ENCODE measurements around the gene GALR2.
"Not testable (repeated sequence)": the region's sequence is repeated elsewhere in the genome, so short reads cannot be mapped to it uniquely, and the experiment has no call there.

Gene GALR2

GRCh38 chr17:76050538-76051467 is 23.8 kb upstream of the GALR2 start:
- DNase-seq = no peak

- DNase-seq = no peak
Measured at GRCh38 chr17:76051561-76051960, 23.0 kb upstream of the GALR2 start.

DNA sequence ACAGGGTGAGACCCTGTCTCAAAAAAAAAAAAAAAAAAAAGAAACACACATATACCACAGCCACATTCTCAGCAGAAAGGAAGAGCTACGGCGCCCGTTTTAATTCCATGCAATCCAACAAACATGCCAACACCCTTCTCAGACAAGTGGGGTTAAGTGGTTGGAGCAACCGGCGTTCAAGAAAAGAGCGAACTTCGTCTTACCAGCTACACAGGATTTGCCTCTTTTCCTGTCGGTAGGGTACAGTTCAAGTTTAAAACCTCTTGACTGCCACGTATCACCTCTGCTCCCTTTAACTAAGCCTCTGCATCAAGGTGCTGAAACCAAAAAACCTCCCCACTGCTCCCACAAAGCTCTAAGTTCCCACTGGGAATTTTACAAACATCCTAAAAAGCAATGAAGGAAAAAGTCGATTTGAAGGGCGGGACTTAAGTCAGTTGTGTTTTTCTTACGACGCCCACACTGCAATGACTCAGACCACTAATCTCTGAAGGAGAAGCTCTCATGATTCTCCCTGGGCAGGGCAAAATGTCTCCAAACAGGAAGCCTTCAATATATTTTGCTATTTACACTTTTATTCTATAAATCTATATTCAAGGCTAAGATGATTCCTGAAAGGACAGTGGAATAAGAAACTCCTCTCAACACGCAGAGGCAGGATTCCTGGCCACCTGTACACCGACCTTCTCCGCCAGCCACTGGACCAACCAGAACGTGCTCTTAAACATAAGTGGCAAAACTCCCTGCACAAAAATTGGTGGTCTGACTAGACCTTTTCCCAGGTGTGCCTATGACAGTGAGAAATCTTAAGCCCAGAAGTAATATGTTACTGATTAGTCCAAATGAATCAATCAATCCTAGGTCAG is 21.1 kb upstream of the GALR2 start:
- no peak for DNase-seq

DNA sequence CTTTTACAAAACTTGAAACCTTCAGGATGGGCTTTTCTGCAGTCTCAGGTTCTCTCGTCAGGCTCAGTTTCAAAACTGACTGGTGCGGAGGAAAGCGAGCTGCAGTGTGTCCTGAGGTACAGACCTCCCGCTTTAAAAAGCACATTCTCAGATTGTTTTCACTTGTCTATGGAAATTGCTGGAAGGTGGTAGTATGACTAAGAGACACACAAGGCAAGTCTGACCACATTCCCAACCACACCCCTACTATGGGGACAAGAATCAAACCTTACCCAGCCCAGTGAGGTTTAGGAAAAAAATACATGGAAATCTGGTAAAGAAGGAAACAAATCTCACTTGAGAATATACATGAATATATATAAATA is 20.5 kb upstream of the GALR2 start:
- DNase-seq = no peak

- no peak for DNase-seq
Measured at GRCh38 chr17:76056882-76057281, 17.7 kb upstream of the GALR2 start.

- not testable (repeated sequence) for DNase-seq
Measured at GRCh38 chr17:76058264-76058663, 16.3 kb upstream of the GALR2 start.

DNA sequence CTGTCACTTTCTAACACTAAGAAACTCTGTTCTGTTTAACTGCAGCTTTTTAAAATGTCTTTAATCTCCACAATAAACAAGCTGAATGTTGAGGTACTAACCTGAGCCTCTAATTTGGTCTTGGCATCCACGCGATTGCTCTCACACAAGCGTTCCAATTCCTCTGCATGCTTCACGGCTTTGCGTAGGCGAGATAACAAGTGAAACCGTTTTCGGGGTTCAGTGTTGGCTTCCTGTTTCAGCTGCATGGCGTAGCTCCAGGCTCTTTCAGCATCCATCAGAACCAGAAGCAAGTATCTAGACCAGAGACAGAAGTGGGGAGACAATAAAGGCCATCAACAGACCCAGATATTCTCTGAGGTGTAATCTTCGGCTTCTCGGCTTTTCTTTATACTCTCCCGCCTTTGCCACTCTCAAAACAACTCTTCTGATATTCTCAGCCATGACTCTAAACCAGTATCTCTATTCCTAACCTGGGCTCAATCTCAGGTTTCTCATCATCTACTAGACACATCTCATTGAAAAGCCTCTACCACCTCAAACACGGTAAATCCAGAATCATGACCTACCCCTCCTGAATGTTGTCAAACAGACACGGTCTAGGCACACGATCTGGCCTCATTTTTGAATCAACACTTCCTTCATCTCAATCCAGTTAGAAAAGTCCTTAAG is 10.6 kb upstream of the GALR2 start:
- no peak for DNase-seq

- DNase-seq = no peak
Measured at GRCh38 chr17:76065775-76066174, 8.8 kb upstream of the GALR2 start.

GRCh38 chr17:76071531-76072147 is 2.9 kb upstream of the GALR2 start:
- no peak for DNase-seq

DNA sequence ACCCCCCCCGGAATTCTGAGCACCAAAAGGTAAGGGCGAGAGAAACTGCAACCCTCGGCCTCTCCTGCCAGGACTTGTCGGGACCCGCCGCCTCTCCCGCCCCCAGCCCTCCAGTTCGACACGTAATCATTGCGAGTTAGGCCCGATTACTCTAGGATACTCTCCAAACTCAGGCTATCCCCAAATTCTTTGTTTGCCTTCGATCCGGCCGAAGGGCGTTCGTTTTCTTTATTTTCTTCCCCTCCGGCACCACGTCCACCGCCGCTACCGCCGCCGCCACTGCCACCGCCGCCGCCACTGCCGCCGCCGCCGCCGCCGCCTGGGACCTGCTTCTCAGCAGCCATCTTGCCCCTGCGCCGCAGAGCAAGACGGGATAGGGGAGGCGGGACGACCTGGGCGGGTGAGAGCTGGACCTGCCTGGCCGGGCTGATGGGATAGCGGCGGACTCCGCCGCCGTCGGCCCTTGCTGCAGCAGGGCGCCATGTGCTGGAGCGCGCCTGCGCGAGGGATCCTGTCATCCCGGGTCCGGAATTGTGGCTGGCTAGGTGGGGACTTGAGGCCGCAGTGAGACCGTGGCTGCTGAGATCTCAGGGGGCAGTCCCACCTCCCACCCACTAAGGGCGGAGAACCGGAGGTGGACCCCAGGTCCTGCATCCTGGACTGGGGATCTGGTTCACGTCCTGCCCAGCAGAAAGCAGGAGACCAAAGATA is 2.3 kb upstream of the GALR2 start, which contains the start of gene SRP68:
SRP68 (minus strand) TSS at position 370 of the 711 bp plus-strand sequence; CDS start at position 344, 26 bp downstream.
- DNase-seq = peak; percentile 90

DNA sequence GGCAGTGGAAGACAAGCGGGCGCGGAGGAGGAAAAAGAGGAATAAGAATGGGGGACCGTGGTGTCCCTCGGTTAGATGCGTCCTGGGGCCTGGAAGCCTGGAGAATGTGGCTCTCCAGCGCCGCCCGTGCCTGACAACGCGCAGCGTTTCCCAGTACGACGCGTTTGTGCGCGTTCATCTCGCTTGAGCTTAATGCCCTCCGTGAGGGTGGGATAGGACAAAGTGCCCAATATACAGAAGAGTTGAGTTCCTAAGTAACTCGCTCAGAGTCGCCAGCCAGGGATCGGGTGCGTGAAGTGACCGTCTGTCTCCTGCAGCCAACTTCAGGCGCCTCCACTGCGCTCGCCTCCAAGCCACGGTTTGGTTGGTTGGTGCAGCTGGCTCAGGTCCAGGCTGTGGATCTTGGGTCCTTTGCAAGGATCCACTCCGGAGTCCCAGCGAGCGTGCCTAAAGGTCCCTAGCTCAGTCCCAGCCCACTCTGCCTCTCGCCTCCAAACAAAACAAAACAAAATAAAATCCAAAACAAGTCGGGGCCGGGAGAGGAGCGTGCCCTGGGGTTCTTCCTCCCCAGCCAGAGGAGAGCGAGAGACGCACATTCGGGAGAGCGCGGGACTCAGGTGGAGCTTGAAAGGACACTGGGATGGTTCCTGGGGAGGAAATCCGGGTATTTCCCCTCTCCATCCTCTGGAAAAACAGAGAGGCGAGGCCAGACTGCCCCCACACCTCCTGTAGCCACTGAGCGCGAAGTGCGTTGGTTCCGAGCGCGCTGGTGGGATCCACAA is 974 bp downstream of the GALR2 start:
- DNase-seq = no peak

GRCh38 chr17:76076146-76076764 is 1.7 kb downstream of the GALR2 start:
- DNase-seq = no peak

- DNase-seq = no peak
Measured at GRCh38 chr17:76076765-76077583, 2.4 kb downstream of the GALR2 start.

GRCh38 chr17:76077584-76078110 is 3.1 kb downstream of the GALR2 start:
- peak; percentile 39 for DNase-seq

DNA sequence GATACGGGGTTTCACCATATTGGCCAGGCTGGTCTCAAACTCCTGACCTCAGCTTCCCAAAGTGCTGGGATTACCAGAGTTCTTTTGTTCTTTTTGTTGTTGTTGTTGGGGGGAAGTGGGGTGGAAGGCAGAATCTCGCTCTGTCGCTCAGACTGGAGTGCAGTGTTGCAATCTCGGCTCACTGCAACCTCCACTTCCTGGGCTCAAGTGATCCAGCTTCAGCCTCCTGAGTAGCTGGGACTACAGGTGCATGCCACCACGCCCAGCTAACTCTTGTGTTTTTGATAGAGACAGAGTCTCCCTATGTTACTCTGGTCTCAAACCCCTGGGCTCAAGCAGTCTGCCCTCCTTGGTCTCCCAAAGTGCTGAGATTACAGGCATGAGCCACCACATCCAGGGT is 3.8 kb downstream of the GALR2 start:
- DNase-seq = not testable (repeated sequence)

- no peak for DNase-seq
Measured at GRCh38 chr17:76078860-76079534, 4.4 kb downstream of the GALR2 start, which contains the start of gene ZACN. Gene ZACN, plus strand, starts transcription at chr17:76079182. Its CDS starts 83 bp downstream, at chr17:76079265.

DNA sequence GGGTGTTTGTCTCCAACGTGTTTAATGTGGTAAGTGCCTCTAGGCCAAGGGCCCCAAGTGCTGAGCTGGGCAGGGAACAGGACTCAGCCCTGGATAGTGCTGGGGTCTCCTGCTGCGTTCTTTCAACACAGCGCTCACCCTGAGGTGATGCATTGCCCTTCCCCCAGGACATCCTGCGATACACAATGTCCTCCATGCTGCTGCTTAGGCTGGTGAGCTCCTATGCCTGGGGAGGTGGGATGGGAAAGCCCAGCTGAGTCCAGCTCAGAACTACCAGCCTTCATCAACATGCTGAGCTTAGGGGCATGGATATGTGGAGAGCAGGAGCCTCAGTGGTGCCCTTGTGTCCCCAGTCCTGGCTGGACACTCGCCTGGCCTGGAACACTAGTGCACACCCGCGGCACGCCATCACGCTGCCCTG is 5.0 kb downstream of the GALR2 start:
- DNase-seq = no peak

- DNase-seq = no peak
Measured at GRCh38 chr17:76079956-76080767, 5.6 kb downstream of the GALR2 start.

All from NCI-H510A (cell line).